Chondrocyte (in vitro differentiated cells): ENCODE data around the gene ZNF770. TPM values are rescaled to one million over a fixed set of nuclear protein-coding genes. Genes with fewer than 3 reads are reported as not detected.
A peak's percentile ranks its signal among the peaks of the same experiment; 100 is the strongest.
"Not testable (repeated sequence)": the region's sequence is repeated elsewhere in the genome, so short reads cannot be mapped to it uniquely, and the experiment has no call there.

Source experiments
- DNase-seq: peaks from one replicate; pipeline ENCODE4 v3.0.0; 2021; ENCODE audit warnings: mixed read lengths, low spot score
- H3K27ac Mint-ChIP-seq: one replicate; pipeline ENCODE4 v1.8.0; 2021; ENCODE audit warnings: mild to moderate bottlenecking, moderate library complexity, mixed read lengths; ENCODE audit not compliant: unreplicated experiment
- H3K27me3 Mint-ChIP-seq: 2 replicates; pipeline ENCODE4 v1.8.0; 2021; ENCODE audit warnings: low read depth, mixed read lengths
- H3K36me3 Mint-ChIP-seq: 2 replicates; pipeline ENCODE4 v1.8.0; 2021; ENCODE audit warnings: low read depth, mixed read lengths
- H3K4me1 Mint-ChIP-seq: 2 replicates; pipeline ENCODE4 v1.8.0; 2021; ENCODE audit warnings: low read depth, mild to moderate bottlenecking, mixed read lengths
- H3K4me3 Mint-ChIP-seq: one replicate; pipeline ENCODE4 v1.8.0; 2021; ENCODE audit warnings: mild to moderate bottlenecking, moderate library complexity, mixed read lengths; ENCODE audit not compliant: unreplicated experiment
- H3K9me3 Mint-ChIP-seq: 2 replicates; pipeline ENCODE4 v1.8.0; 2021; ENCODE audit warnings: low read depth, mixed read lengths
- CTCF ChIP-seq: fragments of 200-600 bp; sonication (generic); IDR thresholded peaks from 2 replicates; pipeline ENCODE4 v1.5.0; 2021; ENCODE audit warnings: antibody characterized with exemption, mild to moderate bottlenecking, moderate library complexity
- total RNA-seq: library from RNA; stranded (reverse); gene quantifications from 3 replicates; pipeline ENCODE4 v1.2.1, GENCODE V29; 2021

ZNF770 gene
- total RNA-seq, 1 donor from 2014 or later: 37.6 TPM

- TF ChIP-seq CTCF: no peak
- H3K27ac Mint-ChIP-seq: no peak overlapping the region
- peaks cover 1% of the 10 kb centered on the region for H3K36me3 Mint-ChIP-seq
- no peaks in the 10 kb centered on the region for H3K27me3 Mint-ChIP-seq
- H3K4me1 Mint-ChIP-seq: no peaks in the 10 kb centered on the region
- no peak overlapping the region for H3K4me3 Mint-ChIP-seq
- no peaks in the 10 kb centered on the region for H3K9me3 Mint-ChIP-seq
- no peak for DNase-seq
Measured at GRCh38 chr15:34976743-34977142, 11.3 kb downstream of the ZNF770 start.

GRCh38 chr15:34976073-34976472 lies 12.0 kb downstream of the ZNF770 start:
- no peaks in the 10 kb centered on the region for H3K36me3 Mint-ChIP-seq
- H3K9me3 Mint-ChIP-seq: no peaks in the 10 kb centered on the region
- no peak for TF ChIP-seq CTCF
- H3K4me1 Mint-ChIP-seq: no peaks in the 10 kb centered on the region
- no peaks in the 10 kb centered on the region for H3K27me3 Mint-ChIP-seq
- no peak overlapping the region for H3K4me3 Mint-ChIP-seq
- DNase-seq: no peak
- H3K27ac Mint-ChIP-seq: no peak overlapping the region

GRCh38 chr15:34973512-34973911 lies 14.6 kb downstream of the ZNF770 start:
- H3K27ac Mint-ChIP-seq: no peak overlapping the region
- no peaks in the 10 kb centered on the region for H3K36me3 Mint-ChIP-seq
- no peaks in the 10 kb centered on the region for H3K9me3 Mint-ChIP-seq

GRCh38 chr15:34970098-34970643 lies 17.9 kb downstream of the ZNF770 start:
- Mint-ChIP-seq H3K4me1 (peaks cover 29% of the 10 kb centered on the region), H3K4me3 (peak overlapping the region; percentile 99), H3K27ac (peak overlapping the region; percentile 96)
- H3K27me3 Mint-ChIP-seq, H3K36me3 Mint-ChIP-seq, DNase-seq, H3K9me3 Mint-ChIP-seq: not testable (repeated sequence)

More at GRCh38 chr15:34973512-34973911, 14.6 kb downstream of the ZNF770 start:
- DNase-seq: no peak
- H3K4me1 Mint-ChIP-seq: peaks cover 9% of the 10 kb centered on the region
- no peak for TF ChIP-seq CTCF
- H3K27me3 Mint-ChIP-seq: no peaks in the 10 kb centered on the region
- no peak overlapping the region for H3K4me3 Mint-ChIP-seq

GRCh38 chr15:34969340-34970097 lies 18.6 kb downstream of the ZNF770 start, which contains the start of gene AQR:
TSS of gene AQR (minus strand) at chr15:34969742. CDS start at chr15:34969613, 129 bp downstream.
- DNase-seq: peak; percentile 98
- peaks cover 29% of the 10 kb centered on the region for H3K4me1 Mint-ChIP-seq
- no peaks in the 10 kb centered on the region for H3K36me3 Mint-ChIP-seq
- peak within 1 kb of the TSS; percentile 96 for H3K27ac Mint-ChIP-seq
- no peaks in the 10 kb centered on the region for H3K27me3 Mint-ChIP-seq
- H3K4me3 Mint-ChIP-seq: peak within 1 kb of the TSS; percentile 99
- H3K9me3 Mint-ChIP-seq: no peaks in the 10 kb centered on the region
- peak; percentile 81 for TF ChIP-seq CTCF
